Nephron progenitor cell (in vitro differentiated cells): ENCODE results near the gene OXER1.

Source experiments
- DNase-seq: peaks from one replicate; pipeline ENCODE4 v3.0.0; 2021
- H3K27ac Mint-ChIP-seq: 2 replicates; pipeline ENCODE4 v1.8.0; 2021; ENCODE audit warnings: mild to moderate bottlenecking, moderate library complexity, mixed read lengths
- H3K27me3 Mint-ChIP-seq: 2 replicates; pipeline ENCODE4 v1.8.0; 2021; ENCODE audit warnings: mild to moderate bottlenecking, low read depth, mixed read lengths; ENCODE audit not compliant: poor library complexity
- H3K36me3 Mint-ChIP-seq: 2 replicates; pipeline ENCODE4 v1.8.0; 2021; ENCODE audit warnings: low read depth, mixed read lengths
- H3K4me1 Mint-ChIP-seq: 2 replicates; pipeline ENCODE4 v1.8.0; 2021; ENCODE audit warnings: mixed read lengths
- H3K4me3 Mint-ChIP-seq: 2 replicates; pipeline ENCODE4 v1.8.0; 2021; ENCODE audit warnings: mild to moderate bottlenecking, moderate library complexity, mixed read lengths
- H3K9me3 Mint-ChIP-seq: 2 replicates; pipeline ENCODE4 v1.8.0; 2021; ENCODE audit warnings: mild to moderate bottlenecking, moderate library complexity, mixed read lengths
- TF ChIP-seq, protein P1 (sequence below): fragments of 200-600 bp; sonication (generic); IDR thresholded peaks from 2 replicates; pipeline ENCODE4 v1.5.0; 2021; ENCODE audit warnings: antibody characterized with exemption

OXER1 gene

DNA sequence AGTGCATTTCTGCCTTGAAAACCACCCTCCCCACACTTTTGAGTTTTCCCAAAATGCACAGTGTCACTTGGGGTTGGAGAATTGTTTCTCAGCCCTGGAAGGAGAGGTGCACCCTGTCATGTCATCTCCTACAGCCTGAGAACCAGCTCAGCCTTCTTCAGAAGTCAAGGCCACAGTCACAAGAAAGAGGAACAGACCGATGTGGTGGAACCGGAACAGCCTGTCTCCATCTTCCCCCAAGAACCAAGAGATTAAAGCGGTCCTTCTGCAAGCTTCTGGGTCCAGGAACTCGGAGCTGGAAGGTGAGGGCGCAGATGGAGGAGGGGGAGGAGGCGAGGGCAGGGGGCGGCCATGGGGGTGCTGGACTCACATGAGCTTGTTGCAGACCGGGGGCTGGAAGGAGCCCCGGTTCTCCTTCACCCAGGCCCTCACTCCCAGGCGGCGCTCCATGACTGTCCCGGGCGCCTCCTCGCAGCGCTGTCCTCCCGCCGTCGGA is 28.2 kb upstream of the OXER1 start:
- Mint-ChIP-seq H3K9me3 (peaks cover 7% of the 10 kb centered on the region), H3K36me3 (peaks cover 26% of the 10 kb centered on the region), H3K4me3 (peak overlapping the region; percentile 82), H3K27ac (no peak overlapping the region), H3K27me3 (peaks cover 41% of the 10 kb centered on the region), H3K4me1 (peaks cover 63% of the 10 kb centered on the region)
- TF ChIP-seq, protein P1, sequence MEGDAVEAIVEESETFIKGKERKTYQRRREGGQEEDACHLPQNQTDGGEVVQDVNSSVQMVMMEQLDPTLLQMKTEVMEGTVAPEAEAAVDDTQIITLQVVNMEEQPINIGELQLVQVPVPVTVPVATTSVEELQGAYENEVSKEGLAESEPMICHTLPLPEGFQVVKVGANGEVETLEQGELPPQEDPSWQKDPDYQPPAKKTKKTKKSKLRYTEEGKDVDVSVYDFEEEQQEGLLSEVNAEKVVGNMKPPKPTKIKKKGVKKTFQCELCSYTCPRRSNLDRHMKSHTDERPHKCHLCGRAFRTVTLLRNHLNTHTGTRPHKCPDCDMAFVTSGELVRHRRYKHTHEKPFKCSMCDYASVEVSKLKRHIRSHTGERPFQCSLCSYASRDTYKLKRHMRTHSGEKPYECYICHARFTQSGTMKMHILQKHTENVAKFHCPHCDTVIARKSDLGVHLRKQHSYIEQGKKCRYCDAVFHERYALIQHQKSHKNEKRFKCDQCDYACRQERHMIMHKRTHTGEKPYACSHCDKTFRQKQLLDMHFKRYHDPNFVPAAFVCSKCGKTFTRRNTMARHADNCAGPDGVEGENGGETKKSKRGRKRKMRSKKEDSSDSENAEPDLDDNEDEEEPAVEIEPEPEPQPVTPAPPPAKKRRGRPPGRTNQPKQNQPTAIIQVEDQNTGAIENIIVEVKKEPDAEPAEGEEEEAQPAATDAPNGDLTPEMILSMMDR, result no peak
- no peak for DNase-seq

DNA sequence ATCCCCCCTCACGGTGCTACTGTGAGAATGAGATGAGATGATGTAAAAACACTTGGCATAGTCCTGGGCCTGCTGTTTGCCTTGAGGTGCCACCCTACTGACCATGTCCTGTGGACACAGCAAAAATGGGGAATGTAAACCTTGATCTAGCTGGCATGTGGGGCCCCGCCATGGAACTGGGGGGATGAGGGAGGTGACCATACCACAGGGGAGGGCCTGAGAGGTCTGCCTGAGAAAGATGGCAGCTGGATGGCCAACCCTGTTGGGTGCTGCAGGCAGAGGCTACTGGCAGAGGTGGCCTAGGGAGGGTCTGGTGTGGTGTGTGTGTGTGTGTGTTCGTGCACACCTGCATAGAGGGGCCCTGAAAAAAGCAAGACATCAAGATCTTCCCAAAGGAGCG is 27.7 kb upstream of the OXER1 start:
- DNase-seq, result no peak
- Mint-ChIP-seq H3K9me3 (peaks cover 5% of the 10 kb centered on the region), H3K36me3 (peaks cover 22% of the 10 kb centered on the region), H3K27ac (no peak overlapping the region), H3K4me1 (peaks cover 63% of the 10 kb centered on the region), H3K27me3 (peaks cover 41% of the 10 kb centered on the region), H3K4me3 (peak overlapping the region; percentile 82)
- TF ChIP-seq, protein P1, result no peak

DNA sequence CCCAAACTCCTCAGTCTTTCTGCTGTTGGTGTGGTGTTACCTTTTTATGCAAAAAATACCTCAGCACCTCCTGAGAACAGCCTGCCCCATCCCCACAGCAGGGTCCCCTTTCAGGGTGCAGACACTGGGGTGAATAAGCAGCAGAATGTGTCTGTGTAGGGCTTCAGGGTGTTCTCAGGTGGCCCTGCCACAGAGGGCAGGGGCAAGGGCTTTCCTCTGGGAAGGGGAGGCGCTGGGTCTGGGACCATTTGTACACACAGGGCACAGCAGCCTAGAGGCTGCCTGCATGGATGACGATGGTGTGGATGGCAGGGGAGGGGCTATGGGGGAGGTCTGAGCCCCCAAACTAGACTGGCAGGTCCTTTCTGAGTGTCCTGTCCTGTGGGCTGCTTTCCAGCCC is 25.8 kb upstream of the OXER1 start:
- no peak for DNase-seq
- Mint-ChIP-seq H3K9me3 (no peaks in the 10 kb centered on the region), H3K36me3 (peaks cover 8% of the 10 kb centered on the region), H3K27me3 (peaks cover 41% of the 10 kb centered on the region), H3K4me1 (peaks cover 71% of the 10 kb centered on the region), H3K27ac (no peak overlapping the region), H3K4me3 (no peak overlapping the region)
- TF ChIP-seq, protein P1, result no peak

DNA sequence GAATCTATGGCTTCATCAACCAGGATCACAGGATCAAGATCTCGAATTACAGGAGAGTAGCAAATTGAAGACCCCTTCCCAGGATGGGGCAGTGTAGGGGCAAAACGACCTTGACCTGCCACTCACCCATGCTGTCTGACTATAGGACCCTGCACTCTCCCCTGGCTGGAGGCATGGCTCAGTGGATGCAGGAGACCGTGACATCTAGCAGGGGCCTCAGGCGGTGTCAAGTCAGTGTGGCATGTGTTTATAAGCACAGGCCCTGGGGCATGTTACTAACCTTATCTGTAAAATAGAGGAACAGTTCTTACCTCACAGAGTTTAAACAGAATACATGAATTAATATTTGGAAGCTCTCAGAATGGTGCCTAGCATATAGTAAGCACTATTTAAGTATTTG is 24.9 kb upstream of the OXER1 start:
- Mint-ChIP-seq H3K27ac (no peak overlapping the region), H3K9me3 (no peaks in the 10 kb centered on the region), H3K27me3 (peaks cover 37% of the 10 kb centered on the region), H3K36me3 (peaks cover 6% of the 10 kb centered on the region), H3K4me3 (peak overlapping the region; percentile 55), H3K4me1 (peaks cover 62% of the 10 kb centered on the region)
- no peak for DNase-seq
- TF ChIP-seq, protein P1, result no peak

DNA sequence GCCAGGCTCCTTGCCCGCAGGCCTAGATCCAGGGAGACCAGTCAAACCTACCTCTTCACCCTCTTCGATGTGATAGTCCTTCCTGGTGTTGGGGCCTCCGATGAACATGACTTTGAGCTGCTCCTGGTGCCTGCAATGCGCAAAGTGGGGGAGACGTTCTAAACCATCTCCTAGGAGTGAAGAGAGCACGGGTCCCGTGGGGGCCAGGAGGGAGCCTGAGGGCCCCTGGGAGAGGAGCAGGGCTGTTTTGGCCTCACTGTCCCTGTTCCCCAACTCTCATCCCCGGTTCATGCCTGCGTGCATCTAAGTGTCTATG is 24.5 kb upstream of the OXER1 start:
- Mint-ChIP-seq H3K27ac (no peak overlapping the region), H3K27me3 (peaks cover 32% of the 10 kb centered on the region), H3K9me3 (no peaks in the 10 kb centered on the region)

More for the DNA sequence above, 24.5 kb upstream of the OXER1 start:
- no peak for DNase-seq
- Mint-ChIP-seq H3K4me3 (peak overlapping the region; percentile 55), H3K4me1 (peaks cover 57% of the 10 kb centered on the region), H3K36me3 (peaks cover 6% of the 10 kb centered on the region)
- TF ChIP-seq, protein P1, result no peak
